ENCODE results near the gene CTDSP2. TPM values are rescaled to one million over a fixed set of nuclear protein-coding genes. Genes with fewer than 3 reads are reported as not detected.

The CTDSP2 gene
- total RNA-seq, 4 donors from 2014 or later, result 47.1 to 120 (median 71.7) TPM

DNA sequence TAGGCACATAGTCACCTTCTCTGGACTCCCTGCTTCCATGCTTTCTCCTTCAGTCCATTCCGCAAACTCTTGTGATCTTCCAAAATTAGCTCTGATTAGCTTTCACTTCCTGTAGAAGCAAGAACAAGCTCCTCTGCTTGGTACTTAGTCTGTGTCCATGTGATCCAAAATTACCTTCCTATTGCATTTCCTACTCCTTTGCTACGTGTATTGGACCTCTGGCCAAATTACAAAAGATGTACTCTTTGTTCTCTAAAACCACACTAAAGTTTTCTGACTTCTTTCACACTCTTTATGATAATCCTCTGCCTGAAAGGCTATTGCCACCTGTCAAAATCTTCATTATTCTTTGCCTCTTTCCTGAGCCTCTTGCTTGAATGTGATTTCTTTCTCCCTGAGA is 64.7 kb downstream of the CTDSP2 start:
- H3K27me3 ChIP-seq, result no peaks in the 10 kb centered on the region
- intact Hi-C loops (cut with DNase I), result loop anchor here (10.0 kb wide), 1 partner anchor 53 kb away; no protein-coding TSS in a partner anchor
- peaks cover 10 to 25% (median 16%) of the 10 kb centered on the region in 3 donors for H3K4me1 ChIP-seq
- no peak overlapping the region for H3K27ac ChIP-seq
- H3K36me3 ChIP-seq, result peaks cover 0 to 47% (median 0%) of the 10 kb centered on the region in 3 donors
- H3K9me3 ChIP-seq, result no peaks in the 10 kb centered on the region
- WGBS, 2 donors, result 62 to 63% methylated on average over 2 of the region's 2 CpGs
- no peak for TF ChIP-seq CTCF (IDR thresholded peaks at IDR 0.05)
- H3K4me3 ChIP-seq, result no peak overlapping the region
- DNase-seq, result no peak

DNA sequence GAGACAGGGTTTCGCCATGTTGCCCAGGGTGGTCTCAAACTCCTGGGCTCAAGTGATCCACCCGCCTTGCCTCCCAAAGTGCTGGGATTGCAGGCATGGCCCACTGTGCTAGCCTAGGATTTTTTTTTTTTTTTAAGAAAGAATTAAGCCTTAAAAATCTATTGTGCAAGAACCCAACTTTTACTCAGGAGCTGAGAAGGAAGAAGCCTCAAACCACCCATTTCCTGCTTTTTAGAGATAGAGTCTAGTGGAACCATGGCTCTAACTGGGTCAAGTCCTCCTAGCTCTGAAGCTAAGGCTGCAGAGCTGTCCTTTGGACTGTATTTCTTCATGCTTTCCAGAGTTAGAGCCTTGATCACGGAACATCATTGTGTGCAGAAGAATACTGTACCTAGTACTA is 65.3 kb downstream of the CTDSP2 start:
- no peak overlapping the region for H3K27ac ChIP-seq
- TF ChIP-seq POLR2A (IDR thresholded peaks at IDR 0.05) (no peak), CTCF (IDR thresholded peaks at IDR 0.05) (no peak)
- intact Hi-C loops (cut with DNase I), result loop anchor here (10.0 kb wide), 1 partner anchor 54 kb away; no protein-coding TSS in a partner anchor
- H3K4me1 ChIP-seq, result peaks cover 10 to 25% (median 16%) of the 10 kb centered on the region in 3 donors
- WGBS, 2 donors, result 92 to 96% methylated on average over 3 of the region's 3 CpGs
- no peaks in the 10 kb centered on the region for H3K27me3 ChIP-seq
- no peak overlapping the region for H3K4me3 ChIP-seq
- H3K9me3 ChIP-seq, result no peaks in the 10 kb centered on the region
- no peak for DNase-seq
- H3K36me3 ChIP-seq, result peaks cover 0 to 45% (median 0%) of the 10 kb centered on the region in 3 donors

DNA sequence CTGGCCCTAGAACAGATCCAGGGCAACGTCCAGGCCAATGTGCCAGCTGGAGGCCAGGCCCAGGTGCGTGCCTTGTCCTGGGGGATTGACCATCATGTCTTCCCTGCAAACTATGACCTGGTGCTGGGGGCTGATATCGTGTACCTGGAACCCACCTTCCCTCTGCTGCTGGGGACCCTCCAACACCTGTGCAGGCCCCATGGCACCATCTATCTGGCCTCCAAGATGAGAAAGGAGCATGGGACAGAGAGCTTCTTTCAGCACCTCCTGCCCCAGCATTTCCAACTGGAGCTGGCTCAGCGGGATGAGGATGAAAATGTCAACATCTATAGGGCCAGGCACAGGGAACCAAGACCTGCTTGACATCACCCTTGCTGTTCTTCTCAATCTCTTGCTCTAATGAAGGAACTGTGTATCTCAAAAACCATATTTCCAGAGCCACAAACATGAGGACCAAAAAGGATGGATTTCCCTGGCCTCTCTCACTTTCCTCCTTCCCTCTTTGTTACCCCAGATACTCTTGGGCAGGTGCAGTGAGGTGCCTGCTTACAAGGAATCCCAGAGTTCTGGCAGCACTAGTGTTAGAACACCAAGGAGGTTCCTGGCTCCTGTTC is 66.1 kb downstream of the CTDSP2 start:
- peaks cover 10 to 25% (median 16%) of the 10 kb centered on the region in 3 donors for H3K4me1 ChIP-seq
- H3K27ac ChIP-seq, result no peak overlapping the region
- TF ChIP-seq POLR2A (IDR thresholded peaks at IDR 0.05), result no peak
- TF ChIP-seq CTCF (IDR thresholded peaks at IDR 0.05), result no peak
- intact Hi-C loops (cut with DNase I), result loop anchor here (10.0 kb wide), 1 partner anchor 54 kb away; no protein-coding TSS in a partner anchor
- no peaks in the 10 kb centered on the region for H3K9me3 ChIP-seq
- H3K4me3 ChIP-seq, result no peak overlapping the region
- DNase-seq, result no peak
- 92 to 95% methylated on average over 3 to 4 of the region's 4 CpGs for WGBS, 2 donors
- no peaks in the 10 kb centered on the region for H3K27me3 ChIP-seq
- peaks cover 0 to 45% (median 0%) of the 10 kb centered on the region in 3 donors for H3K36me3 ChIP-seq

GRCh38 chr12:57779736-57780135 is 66.8 kb downstream of the CTDSP2 start:
- TF ChIP-seq POLR2A (IDR thresholded peaks at IDR 0.05), result no peak
- no peak for TF ChIP-seq CTCF (IDR thresholded peaks at IDR 0.05)
- DNase-seq, result no peak
- Histone ChIP-seq H3K4me1 (peaks cover 10 to 25% (median 16%) of the 10 kb centered on the region in 3 donors), H3K27me3 (no peaks in the 10 kb centered on the region), H3K36me3 (peaks cover 0 to 46% (median 0%) of the 10 kb centered on the region in 3 donors), H3K9me3 (no peaks in the 10 kb centered on the region), H3K27ac (no peak overlapping the region), H3K4me3 (no peak overlapping the region)
- intact Hi-C loops (cut with DNase I), result loop anchor here (10.0 kb wide), 1 partner anchor 55 kb away; no protein-coding TSS in a partner anchor
- 40% methylated on average over 1 of the region's 1 CpG; no CpG with 5 or more reads in 1 of the 2 donors for WGBS, 2 donors

DNA sequence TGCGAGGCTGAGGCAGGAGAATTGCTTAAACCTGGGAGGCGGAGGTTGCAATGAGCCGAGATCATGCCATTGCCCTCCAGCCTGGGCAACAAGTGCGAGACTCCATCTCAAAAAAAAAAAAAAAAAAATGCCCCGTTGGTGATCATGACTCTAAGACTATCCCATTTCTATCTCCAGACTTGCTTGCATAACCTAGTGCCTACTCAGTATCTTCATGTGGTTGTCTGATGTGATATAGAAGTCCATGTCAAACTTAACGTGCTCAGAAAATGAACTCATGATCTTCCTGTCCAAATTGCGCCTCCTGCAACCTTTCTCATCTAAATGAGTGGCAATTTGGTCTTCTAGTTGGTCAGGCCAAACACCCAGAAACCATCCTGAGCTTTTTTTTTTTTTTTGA is 68.6 kb downstream of the CTDSP2 start:
- no peak overlapping the region for H3K27ac ChIP-seq
- TF ChIP-seq POLR2A (IDR thresholded peaks at IDR 0.05) (no peak), CTCF (IDR thresholded peaks at IDR 0.05) (no peak)
- H3K4me1 ChIP-seq, result peaks cover 4 to 20% (median 11%) of the 10 kb centered on the region in 3 donors
- H3K4me3 ChIP-seq, result no peak overlapping the region
- peaks cover 0 to 42% (median 0%) of the 10 kb centered on the region in 3 donors for H3K36me3 ChIP-seq
- WGBS, 2 donors, result 68 to 92% methylated on average over 4 to 6 of the region's 7 CpGs
- DNase-seq, result no peak
- no peaks in the 10 kb centered on the region for H3K9me3 ChIP-seq
- H3K27me3 ChIP-seq, result no peaks in the 10 kb centered on the region
- intact Hi-C loops (cut with DNase I), result no loop called here
